Mucosa of descending colon (tissue), 3 donors: Measurements from ENCODE around the gene RILPL2. TPM values are rescaled to one million over a fixed set of nuclear protein-coding genes. Genes with fewer than 3 reads are reported as not detected.
A peak's percentile ranks its signal among the peaks of the same experiment; 100 is the strongest.

Source experiments
- ATAC-seq: fragments of 200-7000 bp; cut with Tn5 transposase; one replicate; pipeline ENCODE4 v1.9.1; 2020; ENCODE audit warnings: mild to moderate bottlenecking, moderate library complexity
- DNase-seq, 3 donors: peaks; one replicate each; pipeline ENCODE4 v3.0.0-alpha.2; 2020
- H3K36me3 ChIP-seq: fragments of 200-600 bp; one replicate; pipeline ENCODE4 v1.8.0; 2021; ENCODE audit warnings: low read depth, mild to moderate bottlenecking
- H3K4me1 ChIP-seq: fragments of 200-600 bp; one replicate; pipeline ENCODE4 v1.8.0; 2021; ENCODE audit warnings: low read depth, mild to moderate bottlenecking
- H3K4me3 ChIP-seq: fragments of 200-600 bp; one replicate; pipeline ENCODE4 v1.8.0; 2021; ENCODE audit warnings: mild to moderate bottlenecking
- H3K9me3 ChIP-seq: fragments of 200-600 bp; one replicate; pipeline ENCODE4 v1.8.0; 2021; ENCODE audit warnings: mild to moderate bottlenecking
- CTCF ChIP-seq: fragments of 200-600 bp; IDR thresholded peaks from one replicate; pipeline ENCODE4 v1.8.0; 2022; ENCODE audit warnings: antibody characterized with exemption, mild to moderate bottlenecking
- intact Hi-C, 2 donors: fragments of 100-400 bp; cut with DNase I in 1 of 2; cut with micrococcal nuclease in 1 of 2; formaldehyde crosslinking; loops; one replicate each; pipeline versions ENCODE4 v1.11.0 to v1.11.1; 2022; cut with DNase I, micrococcal nuclease
- total RNA-seq, 3 donors: library from RNA; stranded (reverse); fragmentation: NEBNext Ultra II Directional in 2 of 3; extraction: Animal tissue kit (Norgen Biotek cat#: 25700) in 2 of 3; gene quantifications; one replicate each; pipeline versions ENCODE4 v1.2.1 to v1.2.4, GENCODE V29; 2021 to 2023
- donor health status: DM: no; HTN: no; CAD: no; lungs with moderate emphysema.
- donor health status: DM: no; HTN: no; CAD: no.
- donor health status: DM: no; HTN: yes; CAD: no.

The RILPL2 gene
- total RNA-seq, 3 donors from 2014 or later: 0.72 to 4.3 (median 1.6) TPM

- ATAC-seq (peak; percentile 74), DNase-seq (peak; percentile 45 to 69 (median 60))
- no peak overlapping the region for H3K4me3 ChIP-seq
- H3K9me3 ChIP-seq: no peaks in the 10 kb centered on the region
- intact Hi-C loops: no loop called here
- H3K4me1 ChIP-seq: no peaks in the 10 kb centered on the region
- no peak for TF ChIP-seq CTCF
- peaks cover 8% of the 10 kb centered on the region for H3K36me3 ChIP-seq
These were observed 39.5 kb downstream of the RILPL2 start for GRCh38 chr12:123396954-123397353.

GRCh38 chr12:123396543-123396942, 39.9 kb downstream of the RILPL2 start:
- TF ChIP-seq CTCF: no peak
- no peaks in the 10 kb centered on the region for H3K4me1 ChIP-seq
- H3K36me3 ChIP-seq: peaks cover 8% of the 10 kb centered on the region
- H3K4me3 ChIP-seq: no peak overlapping the region
- ATAC-seq: no peak
- no peaks in the 10 kb centered on the region for H3K9me3 ChIP-seq
- no peak for DNase-seq
- intact Hi-C loops: no loop called here

- TF ChIP-seq CTCF: no peak
- Histone ChIP-seq H3K36me3 (peaks cover 8% of the 10 kb centered on the region), H3K9me3 (no peaks in the 10 kb centered on the region), H3K4me3 (no peak overlapping the region), H3K4me1 (peaks cover 5% of the 10 kb centered on the region)
- intact Hi-C loops: no loop called here
- DNase-seq (no peak), ATAC-seq (no peak)
These were observed 41.2 kb downstream of the RILPL2 start for GRCh38 chr12:123395236-123395635.

GRCh38 chr12:123393747-123394146, 42.7 kb downstream of the RILPL2 start:
- Histone ChIP-seq H3K36me3 (peaks cover 8% of the 10 kb centered on the region), H3K4me1 (peaks cover 10% of the 10 kb centered on the region), H3K9me3 (no peaks in the 10 kb centered on the region), H3K4me3 (no peak overlapping the region)
- ATAC-seq (no peak), DNase-seq (no peak)
- TF ChIP-seq CTCF: no peak
- intact Hi-C loops: no loop called here

GRCh38 chr12:123391546-123392343, 44.7 kb downstream of the RILPL2 start:
- no peak overlapping the region for H3K4me3 ChIP-seq
- intact Hi-C loops: no loop called here
- TF ChIP-seq CTCF: no peak

More at GRCh38 chr12:123391546-123392343, 44.7 kb downstream of the RILPL2 start:
- DNase-seq (no peak), ATAC-seq (no peak)
- Histone ChIP-seq H3K36me3 (peaks cover 8% of the 10 kb centered on the region), H3K9me3 (no peaks in the 10 kb centered on the region), H3K4me1 (peaks cover 22% of the 10 kb centered on the region)
